Adrenal gland (tissue), 12 donors: ENCODE data around the gene CEL. TPM values are rescaled to one million over a fixed set of nuclear protein-coding genes. Genes with fewer than 3 reads are reported as not detected.

Source experiments
- DNase-seq, 7 donors: peaks; one replicate each; pipeline ENCODE4 v3.0.0-alpha.2; 2019 to 2020
- H3K27ac ChIP-seq, 5 donors: fragments of 200-600 bp; sonication (generic) in 4 of 5; 1 replicate in 3 of 5; 2 replicates in 2 of 5; pipeline versions ENCODE4 v1.5.1 to v1.8.0; 2016 to 2020; ENCODE audit warnings: mild to moderate bottlenecking in 1 of 5
- H3K27me3 ChIP-seq: fragments of 200-600 bp; 2 replicates; pipeline ENCODE4 v1.8.0; 2021
- H3K36me3 ChIP-seq, 2 donors: fragments of 200-600 bp; replicated peaks in 1 of 2; 1 replicate in 1 of 2; 2 replicates in 1 of 2; pipeline versions ENCODE4 v1.5.1 to v1.8.0; 2018 to 2022
- H3K4me1 ChIP-seq, 2 donors: fragments of 200-600 bp; replicated peaks in 1 of 2; 1 replicate in 1 of 2; 2 replicates in 1 of 2; pipeline versions ENCODE4 v1.5.1 to v1.8.0; 2018 to 2021
- H3K4me3 ChIP-seq, 4 donors: fragments of 200-600 bp; sonication (generic) in 3 of 4; one replicate each; pipeline ENCODE4 v1.5.1; 2016 to 2018
- H3K9me3 ChIP-seq, 3 donors: fragments of 200-600 bp; sonication (generic) in 1 of 3; replicated peaks in 1 of 3; 1 replicate in 2 of 3; 2 replicates in 1 of 3; pipeline versions ENCODE4 v1.5.1 to v1.8.0; 2016 to 2021
- POLR2A ChIP-seq, 2 donors: fragments of 450-650 bp; IDR thresholded peaks; one replicate each; pipeline ENCODE4 v1.6.1; 2017; ENCODE audit warnings: antibody characterized with exemption in 2 of 2, mild to moderate bottlenecking in 2 of 2, moderate library complexity in 1 of 2
- WGBS, 4 donors: extraction: QIAGEN DNeasy Blood & Tissue Kit in 2 of 4; methylation state at CpG; one replicate each; pipeline versions ENCODE4 v1.1.5 to v1.1.7; 2013 to 2017; 5-methylcytosine and 5-hydroxymethylcytosine counted together
- intact Hi-C, 2 donors: fragments of 100-400 bp; cut with DNase I; formaldehyde crosslinking; loops; one replicate each; pipeline versions ENCODE4 v1.14.1 to v1.15.0; 2022 to 2023
- polyA plus RNA-seq, 3 donors: library from polyadenylated mRNA; stranded (reverse); fragments of 200-250 nt in 2 of 3; fragments of 350-450 nt in 1 of 3; fragmentation: Illumina TruSeq in 1 of 3; extraction: RNeasy Lipid Tissue Mini Kit (QIAGEN cat#74804) in 1 of 3; gene quantifications; one replicate each; pipeline ENCODE4 v1.2.3, GENCODE V29; 2013 to 2014
- total RNA-seq, 9 donors: library from RNA; depleted of rRNA in 4 of 9; stranded (reverse); fragments of >200 nt in 4 of 9; fragments of 120-200 nt in 1 of 9; fragmentation: NEBNext Ultra II Directional in 1 of 9; extraction: Animal tissue kit (Norgen Biotek cat#: 25700) in 1 of 9; gene quantifications; one replicate each; pipeline versions ENCODE4 v1.1.0 to v1.2.4, GENCODE V29; 2013 to 2023
- TF ChIP-seq, protein P1 (sequence below), 6 experiments: fragments of 450-650 bp in 4 of 6; fragments of 200-600 bp in 2 of 6; sonication (generic) in 1 of 6; IDR thresholded peaks; 1 replicate in 5 of 6; 2 replicates in 1 of 6; pipeline versions ENCODE4 v1.5.1 to v1.8.0; 2016 to 2021; ENCODE audit warnings: antibody characterized with exemption in 6 of 6, mild to moderate bottlenecking in 2 of 6, moderate library complexity in 1 of 6
- donor health status: healthy with polysubstance abuse.
- donor health status: Bipolar disorder and iron deficiency.
- donor health status: DM: yes; HTN: yes; CAD: no.
- donor health status: DM: no; HTN: no; CAD: no.
- donor health status: DM: no; HTN: no; CAD: no.
- donor health status: DM: yes; HTN: yes; CAD: no.

CEL gene
- total and polyA plus RNA-seq, 12 donors, result 0.27 to 6.1 (median 2.1) TPM; not detected in 1

DNA sequence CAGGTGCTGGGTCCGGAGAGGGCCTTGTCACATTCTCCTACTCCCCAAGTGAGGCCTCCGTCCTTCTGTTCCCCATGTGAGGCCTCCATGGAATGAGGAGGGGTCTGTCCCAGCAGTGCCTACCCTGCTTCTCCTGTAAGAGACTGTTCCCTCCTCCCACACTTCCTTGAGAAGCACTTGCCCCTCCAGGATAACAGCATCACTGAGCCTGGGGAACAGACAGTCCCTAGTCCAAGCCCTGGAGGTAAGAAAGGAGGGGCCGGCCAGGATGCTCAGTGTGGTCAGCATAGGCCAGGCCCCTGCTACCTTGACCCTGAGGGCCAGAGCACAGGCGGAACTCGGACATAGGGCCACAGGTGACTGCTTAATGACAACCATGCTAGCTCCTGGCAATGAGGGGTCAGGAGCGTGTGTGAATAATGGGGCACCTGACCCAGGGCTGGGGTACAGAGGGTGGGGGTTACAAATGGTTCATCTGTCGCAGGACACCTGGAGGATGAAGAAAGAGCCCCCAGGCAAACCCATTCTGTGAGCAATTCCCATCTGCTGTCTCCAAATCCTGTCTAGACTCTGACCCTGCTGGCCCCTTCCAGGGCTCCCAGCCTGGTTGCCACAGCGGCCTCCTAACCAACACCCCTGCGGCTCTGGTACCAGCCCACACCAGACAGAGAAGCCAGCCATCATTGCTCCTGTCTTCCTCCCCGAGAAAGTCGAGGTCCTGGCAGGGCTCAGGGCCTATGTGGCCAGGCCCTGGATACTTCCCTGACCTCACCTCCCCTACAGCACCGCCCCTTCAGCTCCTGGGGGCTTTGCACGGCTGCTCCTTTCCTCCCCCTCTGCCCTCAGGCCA, 39.0 kb downstream of the CEL start:
- TF ChIP-seq POLR2A (IDR thresholded peaks at IDR 0.05), result no peak
- TF ChIP-seq, protein P1, sequence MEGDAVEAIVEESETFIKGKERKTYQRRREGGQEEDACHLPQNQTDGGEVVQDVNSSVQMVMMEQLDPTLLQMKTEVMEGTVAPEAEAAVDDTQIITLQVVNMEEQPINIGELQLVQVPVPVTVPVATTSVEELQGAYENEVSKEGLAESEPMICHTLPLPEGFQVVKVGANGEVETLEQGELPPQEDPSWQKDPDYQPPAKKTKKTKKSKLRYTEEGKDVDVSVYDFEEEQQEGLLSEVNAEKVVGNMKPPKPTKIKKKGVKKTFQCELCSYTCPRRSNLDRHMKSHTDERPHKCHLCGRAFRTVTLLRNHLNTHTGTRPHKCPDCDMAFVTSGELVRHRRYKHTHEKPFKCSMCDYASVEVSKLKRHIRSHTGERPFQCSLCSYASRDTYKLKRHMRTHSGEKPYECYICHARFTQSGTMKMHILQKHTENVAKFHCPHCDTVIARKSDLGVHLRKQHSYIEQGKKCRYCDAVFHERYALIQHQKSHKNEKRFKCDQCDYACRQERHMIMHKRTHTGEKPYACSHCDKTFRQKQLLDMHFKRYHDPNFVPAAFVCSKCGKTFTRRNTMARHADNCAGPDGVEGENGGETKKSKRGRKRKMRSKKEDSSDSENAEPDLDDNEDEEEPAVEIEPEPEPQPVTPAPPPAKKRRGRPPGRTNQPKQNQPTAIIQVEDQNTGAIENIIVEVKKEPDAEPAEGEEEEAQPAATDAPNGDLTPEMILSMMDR (IDR thresholded peaks at IDR 0.05), result no peak
- Histone ChIP-seq H3K27me3 (no peaks in the 10 kb centered on the region), H3K4me1 (peaks cover 0 to 5% of the 10 kb centered on the region in 2 donors), H3K9me3 (peaks cover 0 to 5% (median 0%) of the 10 kb centered on the region in 3 donors), H3K36me3 (peaks cover 0 to 88% of the 10 kb centered on the region in 2 donors), H3K27ac (no peak overlapping the region), H3K4me3 (no peak overlapping the region)
- WGBS, 4 donors, result 85 to 93% (median 87%) methylated on average over 12 to 13 of the region's 13 CpGs
- intact Hi-C loops, result loop anchor here in 1 of 2 donors (5.0 kb wide), 1 partner anchor 58 kb away; no protein-coding TSS in a partner anchor
- DNase-seq, result peak in 1 of 7 donors; percentile 18

DNA sequence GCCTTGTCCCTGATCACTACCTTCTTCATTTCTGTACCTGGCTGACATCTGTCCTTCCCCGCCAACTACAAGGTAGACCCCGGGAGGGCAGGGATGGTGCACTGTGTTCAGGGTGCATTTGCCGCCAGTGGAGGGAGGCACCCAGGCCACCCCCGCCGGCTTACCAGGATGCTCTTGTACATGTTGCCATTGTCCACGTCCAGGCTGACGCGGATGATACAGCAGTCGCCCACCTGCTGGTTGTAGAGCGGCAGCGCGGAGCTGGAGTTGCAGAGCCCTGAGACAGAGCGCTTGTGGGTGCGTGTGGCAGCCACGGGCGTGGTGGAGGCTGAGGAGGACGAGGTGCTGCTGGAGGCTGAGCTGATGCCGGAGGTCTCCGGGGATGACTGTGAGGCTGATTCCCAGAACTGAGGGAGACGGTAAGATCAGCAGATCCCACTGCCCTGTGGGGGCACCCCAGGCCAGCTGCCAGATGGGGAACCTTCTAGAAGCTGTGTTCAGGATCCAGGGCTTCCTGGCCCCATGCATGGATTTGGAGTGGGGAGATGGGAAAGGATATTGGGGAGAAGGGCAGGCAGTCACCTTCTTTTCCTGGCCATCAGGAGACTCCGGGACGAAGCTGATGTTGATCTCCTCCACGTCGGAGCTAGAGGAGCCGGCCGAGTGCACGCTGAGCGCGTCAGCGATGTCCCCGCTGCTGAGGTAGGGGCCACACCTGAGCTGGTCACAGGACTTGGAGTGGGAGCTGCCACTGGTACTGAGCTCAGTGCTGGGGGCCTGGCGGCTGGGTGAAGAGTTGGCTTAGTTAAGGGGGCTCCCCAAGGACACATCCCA, 39.8 kb downstream of the CEL start:
- Histone ChIP-seq H3K9me3 (no peaks in the 10 kb centered on the region), H3K4me3 (no peak overlapping the region), H3K27ac (no peak overlapping the region), H3K4me1 (peaks cover 0 to 5% of the 10 kb centered on the region in 2 donors), H3K36me3 (peaks cover 0 to 95% of the 10 kb centered on the region in 2 donors), H3K27me3 (no peaks in the 10 kb centered on the region)
- TF ChIP-seq, protein P1 (IDR thresholded peaks at IDR 0.05), result no peak
- no peak for TF ChIP-seq POLR2A (IDR thresholded peaks at IDR 0.05)
- intact Hi-C loops, result loop anchor here (2.0 to 5.0 kb wide), 2 partner anchors 43 to 59 kb away; no protein-coding TSS in a partner anchor
- 90 to 97% (median 95%) methylated on average over 23 to 32 of the region's 32 CpGs for WGBS, 4 donors
- peak in 3 of 7 donors; percentile 14 to 53 (median 26) for DNase-seq

DNA sequence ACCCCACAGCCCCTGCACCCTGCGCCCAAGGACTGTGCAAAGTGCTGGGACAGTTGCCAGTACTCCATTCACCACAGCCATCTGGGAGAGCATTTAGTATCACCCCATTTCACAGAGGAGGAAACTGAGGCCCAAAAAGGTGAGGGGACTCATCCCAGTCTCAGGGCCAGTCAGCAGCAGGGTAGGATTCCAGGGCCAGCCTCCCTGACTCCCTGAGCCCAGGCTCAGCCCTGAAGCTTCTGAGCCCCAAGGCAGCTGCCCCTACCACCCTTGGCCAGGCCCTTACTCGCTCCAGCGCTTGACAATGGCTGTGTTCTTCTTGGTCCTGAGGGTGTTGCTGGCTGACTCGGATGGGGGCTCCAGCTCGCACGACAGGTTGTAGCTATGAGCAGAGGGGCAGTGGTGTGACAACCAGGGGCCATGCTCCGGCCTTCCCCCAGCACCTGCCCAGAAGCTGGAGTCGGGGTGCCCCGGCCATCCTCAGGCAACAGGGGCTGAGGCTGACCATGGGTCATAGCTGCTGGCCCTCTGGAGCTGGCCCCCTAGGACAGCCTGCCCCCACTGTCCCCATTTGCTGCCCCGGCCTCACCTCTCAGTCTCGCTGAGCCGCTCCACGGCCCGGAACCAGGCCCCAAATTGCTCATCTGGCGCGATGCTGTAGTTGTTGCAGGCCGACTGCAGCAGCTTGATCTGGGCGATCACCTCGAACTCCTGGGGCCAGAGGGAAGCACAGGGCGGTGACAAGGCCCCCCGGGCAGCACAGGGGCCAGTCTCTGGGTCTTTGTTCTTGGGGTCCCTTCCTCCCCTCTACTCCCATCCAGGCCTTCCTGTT, 40.6 kb downstream of the CEL start:
- DNase-seq, result peak in 3 of 7 donors; percentile 20 to 47 (median 23)
- 92 to 100% (median 95%) methylated on average over 1 to 21 of the region's 21 CpGs for WGBS, 4 donors
- peaks cover 0 to 96% of the 10 kb centered on the region in 2 donors for H3K36me3 ChIP-seq

More for the DNA sequence above, 40.6 kb downstream of the CEL start:
- no peak for TF ChIP-seq POLR2A (IDR thresholded peaks at IDR 0.05)
- TF ChIP-seq, protein P1 (IDR thresholded peaks at IDR 0.05), result no peak
- intact Hi-C loops, result loop anchor here (2.0 to 5.0 kb wide), 2 partner anchors 42 to 60 kb away; no protein-coding TSS in a partner anchor
- H3K27ac ChIP-seq, result no peak overlapping the region
- H3K9me3 ChIP-seq, result no peaks in the 10 kb centered on the region
- peaks cover 0 to 5% of the 10 kb centered on the region in 2 donors for H3K4me1 ChIP-seq
- H3K4me3 ChIP-seq, result no peak overlapping the region
- no peaks in the 10 kb centered on the region for H3K27me3 ChIP-seq
